NCI-H524 treated with DMSO at 0.1 percent for 48 hours (cell line): ENCODE results near the gene LNX2.

Experiments used
- DNase-seq: peaks from one replicate; lab custom pipeline; 2025; lab: John Stamatoyannopoulos, UW

Gene LNX2

GRCh38 chr13:27620377-27621115, at the start of gene LNX2:
Gene LNX2 (minus strand): TSS chr13:27620529. CDS start chr13:27581703, 38,826 bp downstream.
- DNase-seq = peak; percentile 86

DNA sequence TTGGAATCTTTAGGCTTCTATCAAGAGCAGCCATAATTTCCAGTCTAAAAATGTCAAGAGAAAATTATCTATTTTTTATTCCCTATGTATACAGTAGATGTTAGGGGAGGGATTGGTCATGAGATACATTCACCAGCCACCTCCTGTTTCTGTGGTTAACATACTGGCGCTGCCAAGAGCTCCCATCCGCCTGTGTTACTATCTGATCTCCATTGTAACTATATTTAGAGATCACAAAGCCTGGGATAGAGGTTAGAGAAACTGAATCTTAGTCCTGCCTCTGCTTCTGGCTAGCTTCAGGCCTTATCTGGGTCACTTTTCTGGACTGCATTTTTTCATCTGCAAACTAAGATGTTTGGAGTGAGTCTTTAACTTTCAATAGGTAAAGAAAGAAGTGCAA, 47.6 kb upstream of the LNX2 start:
- DNase-seq = no peak

GRCh38 chr13:27666951-27667350, 46.6 kb upstream of the LNX2 start:
- no peak for DNase-seq

DNA sequence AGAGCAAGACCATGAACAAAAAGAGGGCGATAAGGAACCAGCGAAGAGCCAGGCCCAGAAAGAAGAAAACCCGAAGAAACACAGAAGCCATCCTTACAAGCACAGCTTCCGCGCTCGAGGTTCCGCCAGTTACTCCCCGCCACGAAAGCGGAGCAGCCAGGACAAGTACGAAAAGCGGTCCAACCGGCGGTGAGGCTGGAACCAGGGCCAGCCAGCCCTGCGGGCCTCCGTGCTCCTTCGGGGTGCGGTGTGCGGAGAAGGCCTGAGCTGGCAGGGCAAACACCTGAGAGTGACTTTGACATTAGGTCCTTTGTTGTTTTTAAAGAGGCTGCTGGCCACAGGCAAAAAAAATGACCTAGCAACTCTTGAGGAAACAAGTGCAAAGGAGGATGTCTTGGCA, 45.4 kb upstream of the LNX2 start:
- no peak for DNase-seq

DNA sequence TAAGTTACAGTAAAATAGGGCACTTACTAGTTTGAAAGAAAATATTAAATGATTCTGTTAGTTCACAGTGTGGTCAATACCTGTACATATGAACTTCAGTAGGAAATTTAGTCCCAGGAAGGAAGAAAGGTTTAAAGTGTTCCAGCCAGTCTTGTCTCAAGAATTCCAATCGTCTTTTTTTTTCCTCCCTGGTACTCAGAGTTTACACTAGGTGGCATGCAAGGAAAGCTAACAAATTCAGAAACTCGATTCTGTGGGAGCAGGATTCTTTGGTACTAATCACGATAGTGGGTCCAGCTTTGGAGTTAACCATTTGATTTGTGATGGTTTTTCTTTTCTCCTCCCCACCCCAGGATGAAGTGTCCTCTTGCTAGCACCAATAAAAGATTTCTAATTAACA, 45.0 kb upstream of the LNX2 start:
- DNase-seq = no peak

DNA sequence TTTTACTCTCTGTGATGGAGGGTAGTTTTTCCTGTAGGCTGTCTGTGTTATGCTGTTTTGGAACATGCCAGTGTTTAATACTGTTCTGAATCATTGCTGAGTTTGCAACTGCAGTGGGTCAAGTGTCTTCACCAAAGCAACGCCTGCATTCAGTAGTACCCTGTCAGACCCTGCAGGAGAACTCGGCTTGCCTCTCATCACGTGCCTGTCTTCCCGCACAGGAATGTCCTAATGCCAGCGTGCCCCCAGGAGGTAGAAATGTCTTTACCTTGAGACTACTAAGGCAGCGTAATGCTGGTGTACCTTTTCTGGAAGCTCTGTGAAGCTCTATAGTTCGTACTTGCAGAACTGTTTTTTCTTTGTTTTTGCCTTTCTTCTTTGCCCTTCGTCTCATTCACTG, 43.6 kb upstream of the LNX2 start:
- no peak for DNase-seq

DNA sequence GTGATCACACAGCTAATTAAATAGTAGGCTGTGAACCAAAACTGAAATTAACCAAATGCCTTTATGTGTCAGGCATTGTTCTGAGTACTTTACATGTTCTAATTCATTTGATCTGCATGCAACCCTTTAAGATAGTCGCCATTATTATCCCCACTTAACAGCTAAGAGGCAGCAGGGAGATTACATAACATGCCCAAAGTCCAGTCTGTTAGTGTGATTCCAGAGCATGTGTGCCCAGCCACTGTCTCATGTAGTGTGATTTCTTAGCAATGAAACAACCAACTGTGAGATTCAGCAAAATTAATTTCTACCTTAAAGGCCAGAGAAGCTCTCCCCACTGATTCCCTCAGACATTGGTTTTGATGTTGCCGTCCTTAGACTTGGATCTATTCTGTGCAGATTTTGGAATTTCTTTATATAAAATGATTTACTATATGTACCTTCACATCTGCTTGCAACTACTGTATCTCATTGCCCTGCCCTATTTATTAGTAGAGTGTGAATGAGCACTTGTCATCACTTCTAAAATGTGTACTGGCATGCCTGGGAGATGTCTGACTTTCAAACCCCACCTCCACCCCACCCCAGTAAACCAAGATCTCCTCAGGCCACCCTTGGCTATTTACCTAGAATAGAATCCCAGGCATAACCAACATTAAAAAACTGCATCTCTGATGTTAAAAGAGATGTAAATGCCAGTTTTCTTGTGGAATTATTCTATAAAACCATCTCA, 42.6 kb upstream of the LNX2 start:
- peak; percentile 48 for DNase-seq

GRCh38 chr13:27661017-27661416, 40.7 kb upstream of the LNX2 start:
- DNase-seq = no peak

DNA sequence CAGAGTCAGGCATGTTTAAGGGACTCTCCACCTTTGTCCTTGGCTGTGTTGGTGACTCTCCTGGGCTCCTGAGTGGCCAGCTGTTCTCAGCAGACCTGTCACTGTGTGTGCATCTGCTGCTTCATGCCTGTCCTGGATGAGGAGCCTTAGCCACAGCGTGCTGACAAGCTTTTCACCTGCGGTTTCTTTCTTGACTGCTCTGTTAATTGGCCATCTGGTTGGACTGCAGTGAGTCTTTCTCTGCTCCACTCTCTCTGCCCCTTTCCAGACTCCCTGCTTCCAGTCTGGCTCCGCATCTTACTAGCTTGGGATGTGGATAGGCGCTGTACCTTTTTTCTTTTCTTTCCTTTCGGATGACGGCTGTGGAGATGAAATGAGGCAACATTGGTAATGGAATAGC, 40.2 kb upstream of the LNX2 start:
- DNase-seq = peak; percentile 94

GRCh38 chr13:27659145-27659865, 39.0 kb upstream of the LNX2 start:
- no peak for DNase-seq

DNA sequence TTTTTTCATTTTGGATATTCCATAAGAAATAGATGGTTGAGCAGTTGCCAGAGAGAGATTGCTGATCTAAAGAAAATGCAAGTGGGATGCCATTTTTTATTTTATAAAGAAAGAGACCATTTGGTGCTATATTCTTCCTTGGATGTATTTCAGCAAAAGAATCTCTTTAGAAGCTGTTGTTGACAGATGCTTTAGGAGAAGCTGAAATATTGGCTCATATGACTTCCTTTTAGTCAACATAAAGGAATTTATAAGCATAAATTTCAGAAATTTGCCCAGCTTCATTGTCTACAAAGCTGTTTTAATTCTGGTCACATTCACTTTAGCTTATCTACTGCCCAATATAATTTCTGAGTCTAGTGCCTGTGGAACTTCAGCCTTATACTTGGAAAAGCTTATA, 38.2 kb upstream of the LNX2 start:
- DNase-seq = no peak

DNA sequence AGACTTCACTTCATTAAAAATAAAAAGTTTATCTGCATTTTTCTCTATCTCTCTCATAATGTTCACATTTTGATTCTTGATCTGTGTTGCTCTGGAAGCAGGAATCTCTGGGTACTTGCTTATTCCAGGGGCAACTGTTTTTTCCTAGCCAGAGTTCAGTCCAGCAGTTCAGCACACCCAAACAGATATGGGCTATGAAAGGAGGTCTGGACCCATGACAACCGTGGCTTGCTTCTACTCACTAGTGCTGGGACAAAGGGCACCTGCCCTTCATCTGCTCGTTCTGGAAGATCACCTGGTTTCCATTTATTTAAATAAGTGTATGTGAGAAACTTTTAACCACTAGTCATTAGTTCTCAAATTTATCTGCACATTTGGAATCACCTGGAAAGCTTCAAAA, 37.4 kb upstream of the LNX2 start:
- no peak for DNase-seq

DNA sequence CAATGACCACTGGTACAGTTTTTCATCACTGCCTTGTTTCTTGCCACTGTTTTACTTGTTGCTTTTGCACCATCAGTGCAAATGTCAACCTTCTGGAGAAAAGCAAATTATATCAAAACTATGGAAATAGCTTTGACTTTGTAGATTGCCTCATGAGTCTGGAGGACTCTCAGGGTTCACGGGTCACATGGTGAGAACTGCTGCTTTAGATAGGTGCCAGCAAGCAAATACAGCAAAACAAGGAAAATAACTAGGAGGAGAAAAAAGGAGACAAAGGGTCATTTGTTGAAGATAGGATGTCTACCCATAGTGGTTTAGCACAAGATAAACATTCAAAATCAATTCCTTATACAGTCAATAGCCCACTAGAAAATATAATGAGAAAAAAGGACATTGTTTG, 34.5 kb upstream of the LNX2 start:
- no peak for DNase-seq

DNA sequence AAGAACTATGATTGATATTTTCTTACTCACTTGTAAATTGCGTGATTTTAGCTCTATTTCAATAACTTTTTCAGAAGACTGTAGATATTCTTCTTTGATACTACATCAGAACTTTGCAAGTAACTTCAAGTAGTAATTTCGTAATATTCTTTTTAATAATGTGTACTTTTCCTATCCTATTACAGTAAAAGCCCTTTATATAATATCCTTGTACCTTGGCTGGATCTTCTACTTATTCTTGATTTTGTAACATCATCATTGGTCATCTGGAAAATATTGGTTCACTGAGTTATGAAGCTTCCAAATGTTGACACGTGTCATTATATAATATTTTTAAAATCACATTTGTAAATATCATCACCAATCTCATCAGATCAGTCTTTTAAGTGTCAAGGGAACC, 33.7 kb upstream of the LNX2 start:
- no peak for DNase-seq

GRCh38 chr13:27650312-27650711, 30.0 kb upstream of the LNX2 start:
- no peak for DNase-seq

GRCh38 chr13:27644302-27644701, 24.0 kb upstream of the LNX2 start:
- DNase-seq = no peak

- DNase-seq = no peak
These were observed 23.2 kb upstream of the LNX2 start for GRCh38 chr13:27643334-27644132.

GRCh38 chr13:27641711-27642502, 21.6 kb upstream of the LNX2 start:
- DNase-seq = no peak

- DNase-seq = no peak
These were observed 18.9 kb upstream of the LNX2 start for GRCh38 chr13:27639186-27639585.

DNA sequence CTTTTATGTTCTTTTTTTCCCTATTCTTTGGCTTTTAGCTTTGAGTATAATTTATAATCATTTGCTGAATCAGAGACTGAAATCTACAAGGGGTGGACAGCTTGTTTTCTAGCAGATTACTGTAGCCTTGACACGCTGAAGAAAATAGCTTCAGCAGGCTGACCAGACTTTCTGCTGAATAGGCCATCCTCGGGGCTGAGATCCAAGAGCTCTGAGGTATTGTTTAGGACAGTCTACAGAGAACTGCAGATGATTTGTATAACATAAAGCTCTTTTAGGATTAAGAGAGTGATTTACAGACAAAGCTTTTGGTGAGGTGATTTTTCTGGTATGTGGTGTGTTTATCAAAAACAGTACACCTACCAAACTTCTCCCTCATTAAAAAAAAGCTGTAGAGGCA, 18.2 kb upstream of the LNX2 start:
- DNase-seq = no peak

- no peak for DNase-seq
These were observed 17.7 kb upstream of the LNX2 start for GRCh38 chr13:27638001-27638400.

DNA sequence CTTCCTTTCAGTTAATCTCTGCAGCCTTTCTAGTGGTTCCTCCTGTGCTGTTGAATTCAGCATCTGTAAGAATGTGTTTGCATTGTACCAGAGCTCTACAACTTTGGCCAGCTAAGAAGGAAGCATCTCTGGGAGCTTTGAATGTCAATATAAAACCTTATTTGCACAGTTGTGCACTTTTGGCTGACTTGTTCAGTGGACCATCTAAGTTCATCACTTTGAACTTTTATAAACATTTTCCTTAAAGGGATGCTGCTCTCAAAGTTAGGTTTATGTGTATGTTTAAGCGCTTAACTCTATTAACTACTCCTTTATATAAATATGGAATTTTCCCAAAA, 16.9 kb upstream of the LNX2 start:
- DNase-seq = no peak
